ENCODE results near the gene LMO7.

LMO7 gene

DNA sequence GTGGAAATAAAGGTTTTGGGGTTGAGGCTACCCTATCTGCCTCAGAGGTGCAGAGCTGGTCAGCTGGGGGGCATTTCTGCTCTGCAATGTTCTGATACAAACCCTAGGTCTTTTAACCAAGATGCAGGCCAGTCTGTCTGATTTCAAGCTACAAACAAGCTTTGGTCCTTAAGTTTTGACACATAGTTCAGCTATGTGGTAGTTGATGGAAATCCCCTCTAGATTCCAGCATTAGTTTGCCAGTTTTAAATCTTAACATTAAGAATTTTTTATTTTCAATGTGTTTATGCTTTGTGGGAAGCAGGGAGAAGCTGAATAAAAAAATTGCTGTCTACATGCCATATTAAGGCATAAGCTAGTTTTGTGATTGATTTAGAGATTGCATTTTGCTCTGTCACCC is 225.7 kb downstream of the LMO7 start:
- no peak for DNase-seq

DNA sequence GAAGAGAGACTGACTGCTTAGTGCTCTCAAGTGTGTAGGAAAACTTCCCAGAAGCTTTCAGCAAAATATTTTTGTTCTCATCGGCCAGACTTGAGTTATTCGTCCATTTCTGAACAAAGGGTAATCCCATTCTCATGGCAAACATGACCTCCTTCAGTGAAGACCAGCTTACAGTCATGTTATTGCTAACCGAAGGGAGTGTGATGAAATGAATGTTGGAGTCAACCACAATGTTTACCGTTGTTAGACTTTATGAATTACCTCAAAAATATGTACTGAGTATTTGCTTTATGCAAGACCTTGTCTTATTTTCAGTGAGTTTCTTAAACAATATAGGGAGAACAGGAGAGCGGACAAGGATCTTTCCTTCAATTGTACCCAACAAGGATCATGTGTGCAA is 228.6 kb downstream of the LMO7 start:
- no peak for DNase-seq

DNA sequence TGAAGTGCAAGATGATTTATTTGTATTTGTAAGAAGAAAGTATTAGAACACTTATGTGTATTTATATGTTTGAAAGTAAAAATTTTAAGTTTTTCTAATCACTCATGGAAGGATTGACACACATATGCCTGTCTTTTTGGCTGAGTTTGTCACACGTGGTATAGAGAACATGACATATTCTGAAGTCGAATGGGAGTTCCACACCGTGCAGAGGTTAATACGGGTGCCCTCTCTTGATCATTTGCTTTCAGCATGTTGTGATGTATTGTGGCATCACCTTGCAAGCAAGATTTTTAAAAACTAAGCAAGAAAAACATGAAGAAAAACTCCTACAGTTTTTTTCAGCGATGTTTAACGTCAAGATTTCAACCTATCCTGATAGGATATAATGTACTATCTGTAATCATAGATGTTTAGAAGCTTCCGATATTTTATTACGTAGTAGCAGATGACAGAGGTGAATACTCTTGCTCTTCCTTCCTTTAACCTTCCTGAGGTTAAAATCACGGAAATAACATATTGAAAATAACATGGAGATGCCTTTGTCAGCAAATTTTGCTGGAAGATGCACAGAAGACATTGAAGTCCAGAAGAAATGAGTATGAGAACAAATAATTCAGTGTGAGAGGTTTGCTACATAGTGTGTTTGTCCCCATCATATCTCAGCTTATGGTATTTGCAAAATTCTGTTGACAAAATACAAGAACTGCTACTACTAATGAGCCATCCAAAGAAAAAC is 231.4 kb downstream of the LMO7 start:
- DNase-seq: no peak

- no peak for DNase-seq
Measured at GRCh38 chr13:75869981-75870380, 233.9 kb downstream of the LMO7 start.

GRCh38 chr13:75870397-75870903 is 234.3 kb downstream of the LMO7 start:
- DNase-seq: no peak

GRCh38 chr13:75871059-75871458 is 234.9 kb downstream of the LMO7 start:
- no peak for DNase-seq

DNA sequence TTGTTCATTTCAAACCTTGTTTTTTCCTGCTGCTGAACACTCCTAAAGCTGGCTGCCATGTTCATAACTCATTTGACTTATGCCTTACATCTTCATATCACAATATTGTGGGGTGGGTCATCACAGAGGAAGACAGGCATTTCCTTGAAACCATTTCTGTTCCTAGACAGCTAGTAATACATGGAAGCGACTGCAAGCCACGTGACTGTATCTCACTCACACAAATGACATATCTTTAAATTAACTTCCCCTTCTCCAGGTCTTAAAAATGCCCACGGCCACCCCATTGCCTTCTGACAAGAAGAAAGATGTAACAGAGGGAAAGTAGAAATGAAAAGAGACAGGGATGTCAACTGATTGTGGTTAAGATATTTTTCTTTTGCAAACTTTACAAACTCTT is 236.8 kb downstream of the LMO7 start:
- DNase-seq: no peak

- no peak for DNase-seq
Measured at GRCh38 chr13:75873494-75873893, 237.4 kb downstream of the LMO7 start.

DNA sequence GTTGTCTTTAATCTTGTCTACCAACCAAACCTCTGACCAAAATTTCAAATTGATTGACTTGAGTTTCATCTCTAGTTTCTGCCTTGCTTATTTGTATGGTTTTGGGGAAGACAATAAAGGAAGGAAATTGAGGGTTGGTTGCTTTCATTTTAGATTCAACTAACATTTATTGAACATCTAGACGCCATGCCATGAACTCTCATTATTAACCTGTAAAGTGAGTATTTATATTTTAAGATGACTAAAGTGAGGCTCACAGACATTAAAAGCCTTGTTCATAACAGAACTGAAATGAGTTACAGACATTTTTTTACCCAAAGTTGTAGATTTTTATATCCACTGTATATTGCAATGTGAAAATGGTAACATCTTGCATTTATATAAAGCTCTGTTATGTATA is 239.3 kb downstream of the LMO7 start:
- DNase-seq: no peak

- DNase-seq: no peak
Measured at GRCh38 chr13:75876142-75877050, 240.3 kb downstream of the LMO7 start.

DNA sequence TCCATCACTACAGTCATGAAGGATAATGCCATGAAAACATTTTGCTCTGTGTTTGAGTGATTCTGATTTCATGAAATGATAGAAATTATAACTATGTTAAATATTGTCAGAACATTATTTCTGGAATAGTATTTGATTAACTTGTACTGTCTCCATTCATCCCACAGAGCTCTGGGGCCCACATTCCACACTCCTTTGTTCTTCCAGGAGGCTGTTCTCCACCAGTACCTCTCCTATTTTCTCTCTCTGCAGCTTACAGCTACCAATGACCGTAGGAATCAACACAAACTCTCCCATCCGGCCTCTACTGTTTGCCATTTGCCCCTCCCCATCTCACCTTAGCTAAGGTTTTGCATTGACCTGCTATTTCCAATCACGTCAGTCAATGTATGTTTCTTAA is 240.9 kb downstream of the LMO7 start:
- DNase-seq: no peak

DNA sequence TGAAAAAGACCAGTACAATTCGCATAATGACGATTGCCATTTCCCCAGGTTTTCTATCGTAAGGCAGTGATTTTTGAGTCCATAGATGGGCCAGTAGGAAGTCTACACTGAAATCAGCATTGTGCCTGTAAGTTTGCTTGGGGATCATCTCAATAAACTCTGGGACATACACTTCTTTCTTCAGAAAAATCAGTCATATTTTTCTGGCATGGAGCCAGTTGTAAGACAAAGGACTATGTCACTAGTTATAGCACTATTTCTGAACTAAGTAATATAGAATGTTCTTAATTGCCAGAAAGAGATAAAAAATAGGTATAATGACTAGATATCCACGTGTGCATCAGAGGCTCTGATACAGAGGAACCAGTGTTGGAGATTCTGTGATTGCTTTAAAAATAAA is 243.5 kb downstream of the LMO7 start:
- DNase-seq: no peak

DNA sequence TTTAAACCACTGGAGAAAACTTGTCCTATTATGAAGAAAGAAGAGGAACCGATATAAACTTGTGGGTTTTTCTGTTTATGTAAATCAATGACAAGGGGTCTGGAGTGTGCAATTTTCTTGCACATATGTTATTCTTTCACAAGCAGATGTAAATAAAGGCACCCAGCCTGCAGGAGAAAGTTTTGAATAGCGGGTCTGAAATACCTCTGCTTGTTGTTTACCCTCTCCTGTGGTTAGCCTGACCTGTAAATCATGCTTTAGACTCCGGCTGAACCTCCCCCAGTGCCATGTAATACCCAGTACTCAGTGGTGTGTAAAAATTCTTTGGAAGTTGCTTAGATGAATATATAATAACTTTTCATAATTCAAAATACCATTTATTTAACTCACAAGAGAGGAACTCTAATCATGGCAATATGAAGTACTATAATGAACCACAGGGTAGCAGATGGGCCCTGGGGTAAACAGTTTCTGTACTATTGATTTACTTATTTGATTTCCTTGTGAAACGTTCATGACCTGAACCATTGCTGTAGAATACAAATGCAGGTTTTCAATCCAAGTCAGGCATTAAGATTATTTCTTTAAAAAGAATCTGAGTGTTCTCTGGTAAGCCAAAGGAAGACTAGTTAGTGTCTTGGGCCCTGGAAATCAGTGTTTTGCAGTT is 245.1 kb downstream of the LMO7 start:
- DNase-seq: no peak

DNA sequence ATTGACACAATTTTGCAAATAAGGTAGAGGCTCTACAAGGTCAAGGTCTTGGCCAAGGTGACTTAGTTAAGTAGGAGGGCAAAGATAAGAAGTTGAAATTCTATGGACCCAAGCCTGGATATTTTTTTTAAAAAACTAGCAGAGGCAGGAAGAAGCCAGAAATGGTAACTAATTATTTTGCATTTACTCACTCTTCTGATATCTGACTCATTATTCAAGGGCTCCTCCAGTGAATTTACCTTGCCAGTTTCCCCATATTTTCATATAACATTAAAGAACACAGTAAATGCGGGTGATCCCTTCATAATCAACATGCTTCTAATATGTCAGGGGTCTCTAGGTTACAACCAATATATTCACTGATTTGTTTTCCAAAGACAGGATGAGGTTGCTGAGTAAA is 246.1 kb downstream of the LMO7 start:
- no peak for DNase-seq

DNA sequence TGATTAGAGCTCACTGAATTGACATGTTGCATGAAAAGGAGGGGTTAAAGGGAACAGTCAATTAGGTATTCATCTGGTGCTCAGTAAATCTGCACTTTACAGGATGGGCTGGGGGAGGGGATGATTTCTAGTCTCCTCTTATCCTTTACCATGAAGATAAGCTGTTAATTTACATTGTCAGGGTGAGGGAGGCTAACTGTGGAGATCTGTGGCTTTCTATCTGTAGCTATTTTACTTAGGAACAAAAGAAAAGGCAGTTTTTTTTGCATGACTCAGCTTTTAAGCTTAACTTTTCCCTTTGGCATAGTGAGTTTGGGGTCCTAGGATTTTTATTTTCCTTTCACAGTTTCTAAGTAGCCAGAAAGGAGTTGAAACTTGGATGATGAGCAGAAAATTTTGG is 253.3 kb downstream of the LMO7 start:
- DNase-seq: no peak

DNA sequence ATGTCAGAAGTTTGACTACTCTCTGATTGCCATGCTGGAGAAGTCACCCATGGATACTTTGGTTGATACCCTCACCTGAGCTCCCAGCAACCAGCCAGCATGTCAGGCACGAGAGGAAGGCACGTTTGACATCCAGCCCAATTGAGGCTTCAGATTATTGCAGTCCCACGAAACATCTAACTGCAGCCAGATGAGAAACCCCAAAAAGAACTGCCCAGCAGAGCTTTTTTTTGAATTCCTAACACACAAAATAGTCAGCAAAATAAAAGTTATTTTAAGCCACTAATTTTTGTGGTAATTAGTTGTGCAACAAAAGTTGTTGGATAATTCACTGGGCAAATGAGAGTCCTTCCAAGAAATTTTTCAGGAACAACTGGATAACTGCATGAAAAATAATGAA is 259.0 kb downstream of the LMO7 start:
- no peak for DNase-seq

DNA sequence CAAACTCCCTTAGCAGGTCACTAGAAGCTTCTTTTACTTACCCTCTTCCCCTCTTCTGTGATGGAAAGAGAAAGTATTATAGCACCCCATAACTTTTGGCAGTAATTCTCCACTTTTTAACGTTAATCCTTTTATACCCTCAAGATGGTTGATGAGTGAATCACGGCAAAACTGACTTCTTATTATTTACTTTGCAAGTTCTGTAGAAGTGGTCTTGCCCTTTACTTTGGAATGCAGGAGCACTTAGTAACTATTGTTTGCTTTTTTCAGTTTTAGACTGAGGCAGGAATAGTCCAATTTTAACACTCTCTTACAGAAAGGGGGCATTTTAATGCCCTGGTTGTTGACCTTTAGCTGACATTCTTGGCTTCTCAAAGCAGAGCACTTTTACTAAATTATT is 260.1 kb downstream of the LMO7 start:
- no peak for DNase-seq

DNA sequence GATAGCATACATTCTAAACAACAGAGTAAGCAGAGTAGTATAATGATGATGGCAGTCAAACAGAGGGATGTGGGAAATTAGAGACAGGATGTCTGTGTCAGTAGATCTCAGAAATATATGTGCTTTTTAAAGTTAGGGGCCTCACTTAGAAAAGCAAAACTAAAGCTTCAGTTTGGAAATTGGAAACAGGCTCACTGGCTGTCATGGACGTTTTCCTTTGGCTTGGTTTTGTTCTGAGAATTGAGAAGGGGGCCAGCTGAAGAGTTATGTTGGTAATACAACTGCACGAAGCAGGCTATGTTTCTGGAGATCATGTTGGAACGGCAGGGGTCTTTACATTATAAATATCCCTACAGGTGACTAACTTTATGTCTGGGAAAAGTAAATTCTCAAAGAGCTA is 261.3 kb downstream of the LMO7 start:
- DNase-seq: no peak

- DNase-seq: no peak
Measured at GRCh38 chr13:75901501-75901900, 265.4 kb downstream of the LMO7 start.

- no peak for DNase-seq
Measured at GRCh38 chr13:75902166-75903104, 266.3 kb downstream of the LMO7 start.

- DNase-seq: no peak
Measured at GRCh38 chr13:75904012-75904411, 267.9 kb downstream of the LMO7 start.

GRCh38 chr13:75906315-75906714 is 270.2 kb downstream of the LMO7 start:
- no peak for DNase-seq
